Spleen (tissue), 11 donors: ENCODE measurements around the gene CA10. TPM values are rescaled to one million over a fixed set of nuclear protein-coding genes. Genes with fewer than 3 reads are reported as not detected.

Source experiments
- DNase-seq: peaks from one replicate; pipeline ENCODE4 v3.0.0-alpha.2; 2020
- H3K27ac ChIP-seq, 8 donors: fragments of 200-600 bp; sonication (generic) in 7 of 8; 1 replicate in 4 of 8; 2 replicates in 4 of 8; pipeline versions ENCODE4 v1.5.0 to v1.8.0; 2016 to 2021; ENCODE audit warnings: inconsistent platforms in 4 of 8, mild to moderate bottlenecking in 4 of 8, moderate library complexity in 1 of 8
- H3K27me3 ChIP-seq, 7 donors: fragments of 200-600 bp; sonication (generic) in 6 of 7; replicated peaks in 1 of 7; 1 replicate in 4 of 7; 2 replicates in 3 of 7; pipeline versions ENCODE4 v1.5.0 to v1.8.0; 2016 to 2021; ENCODE audit warnings: inconsistent platforms in 3 of 7, mild to moderate bottlenecking in 1 of 7
- H3K36me3 ChIP-seq, 6 donors: fragments of 200-600 bp; sonication (generic) in 5 of 6; 1 replicate in 4 of 6; 2 replicates in 2 of 6; pipeline versions ENCODE4 v1.5.0 to v1.8.0; 2016 to 2021; ENCODE audit warnings: inconsistent platforms in 2 of 6
- H3K4me1 ChIP-seq, 6 donors: fragments of 200-600 bp; sonication (generic) in 5 of 6; 1 replicate in 3 of 6; 2 replicates in 3 of 6; pipeline versions ENCODE4 v1.5.0 to v1.8.0; 2016 to 2021; ENCODE audit warnings: inconsistent platforms in 3 of 6
- H3K4me3 ChIP-seq, 8 donors: fragments of 200-600 bp; sonication (generic) in 7 of 8; 1 replicate in 4 of 8; 2 replicates in 4 of 8; pipeline versions ENCODE4 v1.5.0 to v1.8.0; 2016 to 2021; ENCODE audit warnings: inconsistent platforms in 4 of 8, mild to moderate bottlenecking in 4 of 8, moderate library complexity in 2 of 8
- H3K9me3 ChIP-seq, 8 donors: fragments of 200-600 bp; sonication (generic) in 7 of 8; 1 replicate in 4 of 8; 2 replicates in 4 of 8; pipeline versions ENCODE4 v1.5.0 to v1.8.0; 2016 to 2021; ENCODE audit warnings: inconsistent platforms in 4 of 8
- POLR2A ChIP-seq, 3 donors: fragments of 450-650 bp; IDR thresholded peaks; one replicate each; pipeline ENCODE4 v1.5.1; 2017; ENCODE audit warnings: antibody characterized with exemption in 3 of 3, mild to moderate bottlenecking in 1 of 3
- POLR2AphosphoS5 ChIP-seq, 3 donors: sonication (generic); formaldehyde crosslinking; IDR thresholded peaks; one replicate each; pipeline ENCODE4 v1.5.1; 2017; ENCODE audit warnings: antibody characterized with exemption in 3 of 3
- WGBS, 5 donors: extraction: QIAGEN DNeasy Blood & Tissue Kit in 3 of 5; methylation state at CpG; one replicate each; pipeline versions ENCODE4 v1.1.5 to v1.1.7; 2013 to 2018; 5-methylcytosine and 5-hydroxymethylcytosine counted together
- intact Hi-C: fragments of 100-400 bp; cut with DNase I; formaldehyde crosslinking; loops from one replicate; pipeline ENCODE4 v1.15.0; 2023; ENCODE audit warnings: low total_unique reads
- polyA plus RNA-seq, 3 donors: library from polyadenylated mRNA; stranded (reverse); fragments of 200-250 nt; gene quantifications; one replicate each; pipeline ENCODE4 v1.2.1, GENCODE V29; 2013
- total RNA-seq, 7 donors: library from RNA; depleted of rRNA in 3 of 7; stranded (reverse); fragments of >200 nt in 3 of 7; fragmentation: NEBNext Ultra II Directional in 4 of 7; extraction: Animal tissue kit (Norgen Biotek cat#: 25700) in 4 of 7; gene quantifications; one replicate each; pipeline versions ENCODE4 v1.1.0 to v1.2.1, GENCODE V29; 2016 to 2021
- TF ChIP-seq, protein P1 (sequence below), 11 experiments: fragments of 200-600 bp in 7 of 11; fragments of 450-650 bp in 4 of 11; sonication (generic) in 4 of 11; IDR thresholded peaks in 8 of 11; conservative IDR thresholded peaks in 3 of 11; 1 replicate in 7 of 11; 2 replicates in 4 of 11; pipeline versions ENCODE4 v1.4.0 to v1.8.0; 2016 to 2021; ENCODE audit warnings: antibody characterized with exemption in 11 of 11, inconsistent platforms in 4 of 11, mild to moderate bottlenecking in 1 of 11
- donor health status: healthy with polysubstance abuse.
- donor health status: DM: no; HTN: no; CAD: no; lungs with moderate emphysema.
- donor health status: DM: no; HTN: no; CAD: no.
- donor health status: Bipolar disorder and iron deficiency.
- donor health status: healthy.
- donor health status: DM: no; HTN: no; CAD: no.
- donor health status: DM: yes; HTN: yes; CAD: no.

CA10 gene
- total and polyA plus RNA-seq, 10 donors = 0.19 to 0.22 TPM; not detected in 8

GRCh38 chr17:51588063-51588462 lies 570.5 kb downstream of the CA10 start:
- H3K9me3 ChIP-seq = peaks cover 0 to 29% (median 20%) of the 10 kb centered on the region in 8 donors
- 83 to 88% (median 84%) methylated on average over 2 of the region's 2 CpGs for WGBS, 5 donors
- no peaks in the 10 kb centered on the region for H3K4me1 ChIP-seq
- no peaks in the 10 kb centered on the region for H3K36me3 ChIP-seq
- TF ChIP-seq, protein P1, sequence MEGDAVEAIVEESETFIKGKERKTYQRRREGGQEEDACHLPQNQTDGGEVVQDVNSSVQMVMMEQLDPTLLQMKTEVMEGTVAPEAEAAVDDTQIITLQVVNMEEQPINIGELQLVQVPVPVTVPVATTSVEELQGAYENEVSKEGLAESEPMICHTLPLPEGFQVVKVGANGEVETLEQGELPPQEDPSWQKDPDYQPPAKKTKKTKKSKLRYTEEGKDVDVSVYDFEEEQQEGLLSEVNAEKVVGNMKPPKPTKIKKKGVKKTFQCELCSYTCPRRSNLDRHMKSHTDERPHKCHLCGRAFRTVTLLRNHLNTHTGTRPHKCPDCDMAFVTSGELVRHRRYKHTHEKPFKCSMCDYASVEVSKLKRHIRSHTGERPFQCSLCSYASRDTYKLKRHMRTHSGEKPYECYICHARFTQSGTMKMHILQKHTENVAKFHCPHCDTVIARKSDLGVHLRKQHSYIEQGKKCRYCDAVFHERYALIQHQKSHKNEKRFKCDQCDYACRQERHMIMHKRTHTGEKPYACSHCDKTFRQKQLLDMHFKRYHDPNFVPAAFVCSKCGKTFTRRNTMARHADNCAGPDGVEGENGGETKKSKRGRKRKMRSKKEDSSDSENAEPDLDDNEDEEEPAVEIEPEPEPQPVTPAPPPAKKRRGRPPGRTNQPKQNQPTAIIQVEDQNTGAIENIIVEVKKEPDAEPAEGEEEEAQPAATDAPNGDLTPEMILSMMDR (IDR thresholded peaks at IDR 0.05 in 8 of 11, conservative IDR thresholded peaks at IDR 0.05 in 3 of 11) = no peak
- TF ChIP-seq POLR2A (IDR thresholded peaks at IDR 0.05) = no peak
- no peak for TF ChIP-seq POLR2AphosphoS5 (IDR thresholded peaks at IDR 0.05)
- no peak for DNase-seq
- no peak overlapping the region for H3K27ac ChIP-seq
- H3K4me3 ChIP-seq = no peak overlapping the region
- intact Hi-C loops = no loop called here
- H3K27me3 ChIP-seq = peaks cover 0 to 8% (median 0%) of the 10 kb centered on the region in 7 donors

- no peak overlapping the region for H3K27ac ChIP-seq
- H3K9me3 ChIP-seq = peaks cover 0 to 29% (median 20%) of the 10 kb centered on the region in 8 donors
- H3K4me1 ChIP-seq = no peaks in the 10 kb centered on the region
- 69 to 88% (median 77%) methylated on average over 2 of the region's 2 CpGs for WGBS, 5 donors
- no peaks in the 10 kb centered on the region for H3K36me3 ChIP-seq
- peaks cover 0 to 8% (median 0%) of the 10 kb centered on the region in 7 donors for H3K27me3 ChIP-seq
- TF ChIP-seq POLR2AphosphoS5 (IDR thresholded peaks at IDR 0.05) (no peak), POLR2A (IDR thresholded peaks at IDR 0.05) (no peak)
- TF ChIP-seq, protein P1 (IDR thresholded peaks at IDR 0.05 in 8 of 11, conservative IDR thresholded peaks at IDR 0.05 in 3 of 11) = no peak
- intact Hi-C loops = no loop called here
- H3K4me3 ChIP-seq = no peak overlapping the region
- DNase-seq = no peak
Measured at GRCh38 chr17:51587516-51587915, 571.0 kb downstream of the CA10 start.

- no peak overlapping the region for H3K4me3 ChIP-seq
- intact Hi-C loops = no loop called here
- H3K36me3 ChIP-seq = no peaks in the 10 kb centered on the region
- peaks cover 0 to 4% (median 0%) of the 10 kb centered on the region in 7 donors for H3K27me3 ChIP-seq
- H3K4me1 ChIP-seq = no peaks in the 10 kb centered on the region
- H3K9me3 ChIP-seq = peaks cover 0 to 31% (median 21%) of the 10 kb centered on the region in 8 donors
- no peak for DNase-seq
- H3K27ac ChIP-seq = no peak overlapping the region
- TF ChIP-seq, protein P1 (IDR thresholded peaks at IDR 0.05 in 8 of 11, conservative IDR thresholded peaks at IDR 0.05 in 3 of 11) = no peak
- no peak for TF ChIP-seq POLR2AphosphoS5 (IDR thresholded peaks at IDR 0.05)
- TF ChIP-seq POLR2A (IDR thresholded peaks at IDR 0.05) = no peak
- 32 to 50% (median 44%) methylated on average over 4 of the region's 4 CpGs for WGBS, 5 donors
Measured at GRCh38 chr17:51585514-51586104, 572.9 kb downstream of the CA10 start.

- no peak overlapping the region for H3K4me3 ChIP-seq
- H3K9me3 ChIP-seq = peaks cover 0 to 42% (median 28%) of the 10 kb centered on the region in 8 donors
- H3K27me3 ChIP-seq = peaks cover 0 to 4% (median 0%) of the 10 kb centered on the region in 7 donors
- H3K36me3 ChIP-seq = no peaks in the 10 kb centered on the region
- TF ChIP-seq, protein P1 (IDR thresholded peaks at IDR 0.05 in 8 of 11, conservative IDR thresholded peaks at IDR 0.05 in 3 of 11) = no peak
- TF ChIP-seq POLR2AphosphoS5 (IDR thresholded peaks at IDR 0.05) (no peak), POLR2A (IDR thresholded peaks at IDR 0.05) (no peak)
- no peak overlapping the region for H3K27ac ChIP-seq
- intact Hi-C loops = no loop called here
- no peak for DNase-seq
- H3K4me1 ChIP-seq = no peaks in the 10 kb centered on the region
- WGBS, 5 donors = 30 to 52% (median 44%) methylated on average over 3 of the region's 3 CpGs
Measured at GRCh38 chr17:51580869-51581268, 577.6 kb downstream of the CA10 start.
